DOHH2 (cell line): ENCODE measurements around the gene SH3D19.
"Not testable (repeated sequence)": the region's sequence is repeated elsewhere in the genome, so short reads cannot be mapped to it uniquely, and the experiment has no call there.

Source experiments
- H3F3A ChIP-seq: fragments of 200-600 bp; sonication (generic), shearing (Covaris generic); 2 replicates; pipeline ENCODE4 v1.6.0; 2016; ENCODE audit warnings: antibody characterized with exemption, mild to moderate bottlenecking; ENCODE audit not compliant: control insufficient read depth, insufficient read depth
- H3K27ac ChIP-seq: fragments of 200-600 bp; sonication (generic); 2 replicates; pipeline ENCODE4 v1.5.1; 2014; ENCODE audit warnings: low read depth, mild to moderate bottlenecking, low read length, moderate library complexity
- H3K27me3 ChIP-seq: fragments of 200-600 bp; sonication (generic); 2 replicates; pipeline ENCODE4 v1.6.1; 2014; ENCODE audit warnings: mild to moderate bottlenecking, low read length, mixed read lengths; ENCODE audit not compliant: control insufficient read depth
- H3K36me3 ChIP-seq: fragments of 200-600 bp; sonication (generic); 2 replicates; pipeline ENCODE4 v1.6.1; 2014; ENCODE audit warnings: mild to moderate bottlenecking, low read length, moderate library complexity, mixed read lengths; ENCODE audit not compliant: control insufficient read depth
- H3K4me1 ChIP-seq: fragments of 200-600 bp; sonication (generic); 2 replicates; pipeline ENCODE4 v1.6.1; 2014; ENCODE audit warnings: mild to moderate bottlenecking, low read length, mixed read lengths; ENCODE audit not compliant: control insufficient read depth
- H3K4me2 ChIP-seq: fragments of 200-600 bp; sonication (generic); 2 replicates; pipeline ENCODE4 v1.6.0; 2014; ENCODE audit warnings: mild to moderate bottlenecking, low read length, moderate library complexity
- H3K4me3 ChIP-seq: fragments of 200-600 bp; sonication (generic); 2 replicates; pipeline ENCODE4 v1.5.1; 2014; ENCODE audit warnings: mild to moderate bottlenecking, low read length, mixed read lengths
- H3K79me2 ChIP-seq: fragments of 200-600 bp; sonication (generic); 2 replicates; pipeline ENCODE4 v1.6.1; 2014; ENCODE audit warnings: mild to moderate bottlenecking, low read length, mixed read lengths; ENCODE audit not compliant: control insufficient read depth
- H3K9me2 ChIP-seq: fragments of 200-600 bp; sonication (generic); replicated peaks from 2 replicates; pipeline ENCODE4 v1.6.1; 2014; ENCODE audit warnings: mild to moderate bottlenecking, low read length, mixed read lengths; ENCODE audit not compliant: control insufficient read depth
- H3K9me3 ChIP-seq: fragments of 200-600 bp; sonication (generic); 2 replicates; pipeline ENCODE4 v1.6.1; 2014; ENCODE audit warnings: antibody characterized with exemption, low read length, mixed read lengths; ENCODE audit not compliant: control insufficient read depth, insufficient read depth
- H4K20me1 ChIP-seq: fragments of 200-600 bp; sonication (generic); 2 replicates; pipeline ENCODE4 v1.6.0; 2014; ENCODE audit warnings: low read depth, mild to moderate bottlenecking, antibody characterized with exemption, low read length, moderate library complexity; ENCODE audit not compliant: control insufficient read depth, insufficient read depth
- CTCF ChIP-seq: fragments of 200-600 bp; sonication (generic); IDR thresholded peaks from one replicate; pipeline ENCODE4 v1.5.1; 2014; ENCODE audit warnings: antibody characterized with exemption, mild to moderate bottlenecking, low read depth, low read length; ENCODE audit not compliant: poor library complexity, severe bottlenecking
- EZH2phosphoT487 ChIP-seq: fragments of 200-600 bp; sonication (generic); IDR thresholded peaks from 2 replicates; pipeline ENCODE4 v1.6.1; 2017; ENCODE audit warnings: borderline replicate concordance, mild to moderate bottlenecking, antibody characterized with exemption, low read length, moderate library complexity, mixed read lengths

SH3D19 gene

GRCh38 chr4:151242305-151242704, 83.1 kb downstream of the SH3D19 start:
- Histone ChIP-seq H3K4me2 (no peak overlapping the region), H3K27me3 (peaks cover 7% of the 10 kb centered on the region; the same call in 1 of the 2 replicates), H3K27ac (no peak overlapping the region), H3K9me3 (no peaks in the 10 kb centered on the region), H4K20me1 (no peaks in the 10 kb centered on the region), H3K79me2 (no peaks in the 10 kb centered on the region), H3K4me1 (no peaks in the 10 kb centered on the region), H3K9me2 (no peaks in the 10 kb centered on the region), H3F3A (no peaks in the 10 kb centered on the region), H3K4me3 (no peak overlapping the region), H3K36me3 (no peaks in the 10 kb centered on the region)
- TF ChIP-seq CTCF = no peak
- no peak for TF ChIP-seq EZH2phosphoT487

GRCh38 chr4:151239608-151240007, 85.8 kb downstream of the SH3D19 start:
- no peak overlapping the region for H3K27ac ChIP-seq
- no peaks in the 10 kb centered on the region for H3K9me3 ChIP-seq
- H3K4me3 ChIP-seq = no peak overlapping the region
- H3K79me2 ChIP-seq = no peaks in the 10 kb centered on the region
- no peaks in the 10 kb centered on the region for H3K36me3 ChIP-seq
- TF ChIP-seq EZH2phosphoT487 (no peak), CTCF (no peak)
- H3K4me2 ChIP-seq = no peak overlapping the region
- H4K20me1 ChIP-seq = no peaks in the 10 kb centered on the region
- no peaks in the 10 kb centered on the region for H3F3A ChIP-seq
- peaks cover 7% of the 10 kb centered on the region; the same call in 1 of the 2 replicates for H3K27me3 ChIP-seq
- no peaks in the 10 kb centered on the region for H3K4me1 ChIP-seq
- no peaks in the 10 kb centered on the region for H3K9me2 ChIP-seq

GRCh38 chr4:151238477-151238876, 86.9 kb downstream of the SH3D19 start:
- no peak for TF ChIP-seq EZH2phosphoT487
- TF ChIP-seq CTCF = no peak

GRCh38 chr4:151236036-151236435, 89.4 kb downstream of the SH3D19 start:
- Histone ChIP-seq H3K36me3 (no peaks in the 10 kb centered on the region), H3K4me1 (no peaks in the 10 kb centered on the region), H3K4me3 (no peak overlapping the region), H3K9me3 (no peaks in the 10 kb centered on the region), H3K27me3 (no peaks in the 10 kb centered on the region), H4K20me1 (no peaks in the 10 kb centered on the region), H3K4me2 (no peak overlapping the region), H3K79me2 (no peaks in the 10 kb centered on the region), H3K9me2 (no peaks in the 10 kb centered on the region), H3K27ac (no peak overlapping the region), H3F3A (no peaks in the 10 kb centered on the region)
- TF ChIP-seq EZH2phosphoT487 (no peak), CTCF (no peak)

More at GRCh38 chr4:151238477-151238876, 86.9 kb downstream of the SH3D19 start:
- Histone ChIP-seq H3K9me2 (no peaks in the 10 kb centered on the region), H3K27me3 (peaks cover 7% of the 10 kb centered on the region; the same call in 1 of the 2 replicates), H3K9me3 (no peaks in the 10 kb centered on the region), H4K20me1 (no peaks in the 10 kb centered on the region), H3K4me1 (no peaks in the 10 kb centered on the region), H3K4me2 (no peak overlapping the region), H3K79me2 (no peaks in the 10 kb centered on the region), H3K36me3 (no peaks in the 10 kb centered on the region), H3K4me3 (no peak overlapping the region), H3K27ac (no peak overlapping the region), H3F3A (no peaks in the 10 kb centered on the region)

GRCh38 chr4:151235373-151235772, 90.0 kb downstream of the SH3D19 start:
- H3K9me2 ChIP-seq, H3K36me3 ChIP-seq, H3K27ac ChIP-seq, H3K9me3 ChIP-seq, H4K20me1 ChIP-seq, H3F3A ChIP-seq, H3K79me2 ChIP-seq, H3K4me2 ChIP-seq, H3K4me1 ChIP-seq, H3K27me3 ChIP-seq, H3K4me3 ChIP-seq: not testable (repeated sequence)
